GM18505 (cell line): ENCODE results near the gene STXBP3.
"Not testable (repeated sequence)": the region's sequence is repeated elsewhere in the genome, so short reads cannot be mapped to it uniquely, and the experiment has no call there.

ENCODE experiments used
- ATAC-seq: cut with Tn5 transposase; IDR thresholded peaks from one replicate; pipeline ENCODE4 v1.9.1; 2021; ENCODE audit not compliant: unreplicated experiment
- POLR2A ChIP-seq: IDR thresholded peaks from 4 replicates; pipeline ENCODE4 v1.6.1; 2011; ENCODE audit warnings: borderline replicate concordance; ENCODE audit not compliant: insufficient read depth, insufficient read length; ENCODE audit errors: extremely low read depth

The STXBP3 gene

GRCh38 chr1:108750476-108751181 is 4.2 kb downstream of the STXBP3 start:
- no peak for TF ChIP-seq POLR2A
- ATAC-seq = no peak

- ATAC-seq = no peak
- no peak for TF ChIP-seq POLR2A
These were observed 6.9 kb downstream of the STXBP3 start for GRCh38 chr1:108753363-108753762.

- ATAC-seq = no peak
- TF ChIP-seq POLR2A = no peak
These were observed 12.3 kb downstream of the STXBP3 start for GRCh38 chr1:108758796-108759195.

- ATAC-seq = no peak
- no peak for TF ChIP-seq POLR2A
These were observed 20.6 kb downstream of the STXBP3 start for GRCh38 chr1:108767115-108767514.

GRCh38 chr1:108767708-108768107 is 21.2 kb downstream of the STXBP3 start:
- ATAC-seq = no peak
- no peak for TF ChIP-seq POLR2A

GRCh38 chr1:108777839-108778238 is 31.4 kb downstream of the STXBP3 start:
- no peak for ATAC-seq
- no peak for TF ChIP-seq POLR2A

GRCh38 chr1:108779455-108779854 is 33.0 kb downstream of the STXBP3 start:
- ATAC-seq = no peak
- TF ChIP-seq POLR2A = no peak

- TF ChIP-seq POLR2A = no peak
- no peak for ATAC-seq
These were observed 34.6 kb downstream of the STXBP3 start for GRCh38 chr1:108780937-108781574.

- not testable (repeated sequence) for ATAC-seq
These were observed 35.1 kb downstream of the STXBP3 start for GRCh38 chr1:108781575-108781944.

GRCh38 chr1:108785264-108785663 is 38.8 kb downstream of the STXBP3 start:
- no peak for TF ChIP-seq POLR2A
- ATAC-seq = no peak

- no peak for TF ChIP-seq POLR2A
- no peak for ATAC-seq
These were observed 39.4 kb downstream of the STXBP3 start for GRCh38 chr1:108785880-108786279.

- TF ChIP-seq POLR2A = no peak
- ATAC-seq = no peak
These were observed 45.3 kb downstream of the STXBP3 start for GRCh38 chr1:108791790-108792189.

- ATAC-seq = no peak
- no peak for TF ChIP-seq POLR2A
These were observed 45.9 kb downstream of the STXBP3 start for GRCh38 chr1:108792420-108792819.

GRCh38 chr1:108799001-108799400 is 52.5 kb downstream of the STXBP3 start:
- ATAC-seq = no peak
- no peak for TF ChIP-seq POLR2A
